ENCODE results near the gene TMC3. TPM values are rescaled to one million over a fixed set of nuclear protein-coding genes. Genes with fewer than 3 reads are reported as not detected.

The TMC3 gene
- total and polyA plus RNA-seq, 2 of the 13 experiments (the other 11 are each of a cell fraction or from before 2014, with no cell fraction given): not detected

- Histone ChIP-seq H3K27ac (ENCODE audit: extremely low read length, insufficient read depth, low read length) (no peak overlapping the region), H3K27me3 (ENCODE audit: control insufficient read depth in 1 of 2, insufficient read depth in 2 of 2, low read length in 2 of 2) (peaks cover 1 to 28% of the 10 kb centered on the region in 2 experiments; a peak in 2 of 5 replicates), H4K20me1 (ENCODE audit: insufficient read depth, low read length) (no peaks in the 10 kb centered on the region), H3K9ac (ENCODE audit: insufficient read depth, low read depth, low read length) (no peak overlapping the region), H3K9me3 (ENCODE audit: low read length) (no peaks in the 10 kb centered on the region), H3K4me2 (ENCODE audit: low read depth, low read length) (no peak overlapping the region), H3K4me3 (replicated peaks in 1 of 3; ENCODE audit: insufficient read depth in 1 of 3, low read depth in 2 of 3, low read length in 3 of 3) (no peak overlapping the region), H3K4me1 (ENCODE audit: insufficient read depth, low read length) (no peaks in the 10 kb centered on the region), H3K79me2 (ENCODE audit: insufficient read depth, low read length) (no peaks in the 10 kb centered on the region), H3K36me3 (replicated peaks in 1 of 2; ENCODE audit: control insufficient read depth in 1 of 2, insufficient read depth in 2 of 2, low read length in 2 of 2) (no peaks in the 10 kb centered on the region), H2AFZ (ENCODE audit: low read length) (no peak overlapping the region)
- no peak for FAIRE-seq
- 35% methylated on average over 12 of the region's 12 CpGs for WGBS (ENCODE audit: low lambda C conversion rate)
- no peak for TF ChIP-seq GABPB1 (CRISPR knock-in tag; IDR thresholded peaks at IDR 0.05)
- no peak for TF ChIP-seq IKZF4 (CRISPR knock-in tag; IDR thresholded peaks at IDR 0.05; ENCODE audit: borderline replicate concordance, low read depth, not compliant biosample characterization)
- TF ChIP-seq ZNF225 (CRISPR knock-in tag; IDR thresholded peaks at IDR 0.05): no peak
- no peak for TF ChIP-seq MAFF (IDR thresholded peaks at IDR 0.05; ENCODE audit: low read depth, low read length)
- no peak for TF ChIP-seq ZNF484 (CRISPR knock-in tag; IDR thresholded peaks at IDR 0.05; ENCODE audit: borderline replicate concordance, low read depth)
- TF ChIP-seq ZNF275 (CRISPR knock-in tag; IDR thresholded peaks at IDR 0.05; ENCODE audit: borderline replicate concordance): no peak
- TF ChIP-seq ZNF367 (CRISPR knock-in tag; IDR thresholded peaks at IDR 0.05; ENCODE audit: borderline replicate concordance): no peak
- no peak for TF ChIP-seq ZNF777 (CRISPR knock-in tag; IDR thresholded peaks at IDR 0.05)
- no peak for TF ChIP-seq SUZ12 (IDR thresholded peaks at IDR 0.05; ENCODE audit: low read depth, low read length)
- DNase-seq (ENCODE audit: low spot score): no peak
- in situ Hi-C loops (cut with HindIII; ENCODE audit: extremely low pct_ligation_motif_present, low pct_unique_long_range_greater_than_20kb) (no loop called here), intact Hi-C loops (cut with micrococcal nuclease; ENCODE audit: unreplicated experiment) (no loop called here)
- POLR2A ChIA-PET: no interaction called here
- no peak for ATAC-seq
- CTCF ChIA-PET (ENCODE audit: low intra/inter-chr PET ratio, low total read pairs): no interaction called here
- BruUV-seq (replicated peaks): no TSS peak
These were observed 92.0 kb downstream of the TMC3 start for GRCh38 chr15:81281766-81282605.

All from HepG2 (cell line).